ENCODE measurements around the gene PAPOLB.

Gene PAPOLB

DNA sequence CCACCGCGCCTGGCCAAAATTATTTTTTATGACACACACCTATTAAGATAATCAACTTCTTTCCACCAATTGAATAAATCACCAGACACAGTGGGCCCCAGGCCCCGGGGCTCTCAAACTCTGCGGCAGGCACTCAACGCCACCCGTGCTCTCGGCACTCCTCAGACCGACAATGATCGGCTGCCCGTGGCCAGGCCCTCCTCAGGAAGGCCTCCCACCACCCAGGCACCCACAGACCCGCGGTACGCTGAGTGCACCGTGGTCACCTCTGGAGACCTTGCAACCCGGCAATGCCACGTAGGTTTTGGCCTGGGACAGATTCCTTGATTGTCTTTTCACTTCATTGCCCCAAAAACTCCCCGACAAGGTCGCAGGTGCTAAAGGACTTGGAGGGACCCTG is 14.8 kb upstream of the PAPOLB start:
- no peak for TF ChIP-seq ZFX (IDR thresholded peaks at IDR 0.05)
- TF ChIP-seq, protein P1, sequence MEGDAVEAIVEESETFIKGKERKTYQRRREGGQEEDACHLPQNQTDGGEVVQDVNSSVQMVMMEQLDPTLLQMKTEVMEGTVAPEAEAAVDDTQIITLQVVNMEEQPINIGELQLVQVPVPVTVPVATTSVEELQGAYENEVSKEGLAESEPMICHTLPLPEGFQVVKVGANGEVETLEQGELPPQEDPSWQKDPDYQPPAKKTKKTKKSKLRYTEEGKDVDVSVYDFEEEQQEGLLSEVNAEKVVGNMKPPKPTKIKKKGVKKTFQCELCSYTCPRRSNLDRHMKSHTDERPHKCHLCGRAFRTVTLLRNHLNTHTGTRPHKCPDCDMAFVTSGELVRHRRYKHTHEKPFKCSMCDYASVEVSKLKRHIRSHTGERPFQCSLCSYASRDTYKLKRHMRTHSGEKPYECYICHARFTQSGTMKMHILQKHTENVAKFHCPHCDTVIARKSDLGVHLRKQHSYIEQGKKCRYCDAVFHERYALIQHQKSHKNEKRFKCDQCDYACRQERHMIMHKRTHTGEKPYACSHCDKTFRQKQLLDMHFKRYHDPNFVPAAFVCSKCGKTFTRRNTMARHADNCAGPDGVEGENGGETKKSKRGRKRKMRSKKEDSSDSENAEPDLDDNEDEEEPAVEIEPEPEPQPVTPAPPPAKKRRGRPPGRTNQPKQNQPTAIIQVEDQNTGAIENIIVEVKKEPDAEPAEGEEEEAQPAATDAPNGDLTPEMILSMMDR (conservative IDR thresholded peaks at IDR 0.05): no peak
- H3K27ac ChIP-seq: no peak overlapping the region

DNA sequence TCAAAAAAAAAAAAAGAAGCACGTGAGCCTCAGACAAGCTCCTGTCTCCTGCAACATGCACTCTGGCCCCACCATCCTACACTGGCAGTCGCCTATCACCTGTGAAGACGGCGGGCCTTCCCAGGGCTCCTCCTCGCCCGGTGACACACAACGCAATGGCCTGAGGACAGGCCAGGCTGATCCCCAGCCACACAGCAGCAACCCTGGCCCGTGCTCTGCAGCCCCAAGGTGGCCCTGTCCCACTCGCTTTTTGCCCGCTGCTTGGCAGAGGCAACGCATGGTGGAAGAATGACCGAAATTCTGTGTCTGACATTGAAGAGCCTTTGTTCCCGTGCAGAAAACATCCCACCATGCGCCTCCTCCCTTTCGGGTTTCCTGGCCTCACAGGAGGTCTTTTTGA is 13.6 kb upstream of the PAPOLB start:
- H3K27ac ChIP-seq: no peak overlapping the region
- TF ChIP-seq, protein P1 (conservative IDR thresholded peaks at IDR 0.05): no peak
- no peak for TF ChIP-seq ZFX (IDR thresholded peaks at IDR 0.05)

DNA sequence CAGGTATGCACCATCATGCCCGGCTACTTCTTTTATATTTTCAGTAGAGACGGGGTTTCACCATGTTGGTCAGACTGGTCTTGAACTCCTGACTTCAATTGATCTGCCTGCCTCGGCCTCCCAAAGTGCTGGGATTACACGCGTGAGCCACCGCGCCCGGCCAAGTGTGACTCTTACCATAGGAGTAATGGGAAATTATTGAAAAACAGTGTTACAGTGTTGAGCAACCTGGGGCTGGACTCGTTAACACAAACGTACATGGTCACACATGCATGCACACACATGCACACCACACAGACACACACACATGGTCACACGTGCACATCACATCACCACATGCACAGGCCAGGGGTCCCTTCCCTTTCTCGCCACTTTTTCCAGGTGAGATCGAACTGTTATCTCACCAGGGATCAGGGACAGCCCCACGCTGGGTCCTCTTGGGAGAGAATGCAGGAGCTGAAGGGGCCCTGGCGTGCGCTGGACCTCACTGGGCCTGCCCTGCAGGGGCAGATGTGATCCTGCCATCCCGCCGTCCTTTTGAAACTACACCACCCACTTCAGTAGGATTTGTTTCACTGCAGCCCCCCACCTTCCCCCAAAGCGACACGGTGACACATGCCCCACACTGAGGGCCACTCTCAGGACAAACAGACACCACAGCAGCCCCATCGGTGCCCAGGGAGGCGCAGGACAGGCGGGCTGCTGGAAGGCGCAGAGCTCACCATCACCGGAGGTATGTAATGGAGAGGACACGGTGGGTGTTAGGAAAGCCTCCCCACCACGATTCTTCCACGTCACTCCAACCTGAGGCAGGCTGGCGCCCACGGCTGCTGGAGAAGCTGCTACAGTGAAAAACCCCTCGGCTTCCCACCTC is 11.5 kb upstream of the PAPOLB start:
- no peak overlapping the region for H3K27ac ChIP-seq
- TF ChIP-seq ZFX (IDR thresholded peaks at IDR 0.05): no peak
- TF ChIP-seq, protein P1 (conservative IDR thresholded peaks at IDR 0.05): no peak

DNA sequence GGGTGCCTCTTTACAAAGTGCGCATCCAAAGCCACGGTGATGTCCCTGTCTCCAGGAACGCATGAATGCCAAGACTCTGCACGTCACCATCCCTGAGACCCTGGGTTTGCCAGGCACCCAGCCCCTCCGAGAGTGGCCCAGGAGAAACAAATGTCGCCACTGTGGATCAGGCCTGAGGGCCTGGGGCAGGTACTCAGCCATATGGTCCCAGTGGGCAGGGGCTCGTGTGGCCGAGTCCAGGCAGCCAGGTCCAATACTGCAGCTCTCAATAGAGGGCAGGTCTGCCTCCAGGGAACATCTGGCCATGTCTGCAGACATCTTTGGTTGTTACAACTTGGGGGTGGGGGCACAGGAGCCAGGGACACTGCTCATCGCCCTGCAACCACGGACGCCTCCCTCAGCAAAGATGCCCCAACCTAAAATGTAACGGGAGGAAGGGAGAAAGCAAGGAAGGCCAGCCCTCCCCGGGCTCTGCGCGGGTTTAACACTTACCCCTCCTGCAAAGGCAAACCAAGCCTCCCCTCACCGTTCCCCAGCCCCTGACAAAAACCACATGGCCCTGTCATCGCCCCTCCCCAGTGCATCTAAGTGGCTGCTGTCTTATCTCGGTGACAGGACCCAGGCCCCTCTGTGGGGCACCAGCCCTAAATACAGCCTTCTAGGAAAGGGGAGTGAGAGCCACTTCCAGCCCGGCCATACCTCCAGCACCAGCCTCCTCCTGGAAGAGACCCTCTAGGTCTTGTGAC is 10.3 kb upstream of the PAPOLB start:
- H3K27ac ChIP-seq: no peak overlapping the region
- no peak for TF ChIP-seq ZFX (IDR thresholded peaks at IDR 0.05)
- TF ChIP-seq, protein P1 (conservative IDR thresholded peaks at IDR 0.05): no peak

DNA sequence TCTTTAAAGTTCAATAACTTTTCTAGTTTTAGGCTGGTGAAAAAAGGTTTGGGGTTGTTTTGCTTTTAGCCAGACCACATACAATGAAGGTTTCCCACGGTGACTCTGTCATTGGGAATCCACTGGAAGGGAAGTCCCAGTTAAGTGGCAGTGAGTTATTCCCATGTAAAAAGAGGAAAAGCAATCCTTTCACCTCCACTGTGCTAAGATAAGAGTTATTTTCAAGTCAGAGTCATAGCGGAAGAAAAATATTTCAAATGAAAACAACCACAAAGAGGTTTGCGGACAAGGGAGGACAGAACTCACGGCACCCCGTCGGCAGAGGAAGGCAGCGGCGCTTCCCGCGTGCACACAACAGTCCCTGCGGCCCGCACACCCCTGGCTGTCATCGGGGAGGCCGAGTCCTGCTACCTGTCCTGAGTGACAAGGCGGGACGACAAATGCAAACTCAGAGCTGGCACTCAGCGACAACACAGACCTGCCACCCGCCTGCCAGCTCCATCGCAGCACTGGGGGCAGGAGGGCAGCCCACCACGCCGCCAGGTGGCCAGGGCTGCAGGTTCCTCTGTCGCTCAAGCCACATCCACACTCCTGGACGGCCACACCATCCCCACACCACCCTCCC is 9.3 kb upstream of the PAPOLB start:
- TF ChIP-seq, protein P1 (conservative IDR thresholded peaks at IDR 0.05): no peak
- no peak for TF ChIP-seq ZFX (IDR thresholded peaks at IDR 0.05)
- H3K27ac ChIP-seq: no peak overlapping the region

DNA sequence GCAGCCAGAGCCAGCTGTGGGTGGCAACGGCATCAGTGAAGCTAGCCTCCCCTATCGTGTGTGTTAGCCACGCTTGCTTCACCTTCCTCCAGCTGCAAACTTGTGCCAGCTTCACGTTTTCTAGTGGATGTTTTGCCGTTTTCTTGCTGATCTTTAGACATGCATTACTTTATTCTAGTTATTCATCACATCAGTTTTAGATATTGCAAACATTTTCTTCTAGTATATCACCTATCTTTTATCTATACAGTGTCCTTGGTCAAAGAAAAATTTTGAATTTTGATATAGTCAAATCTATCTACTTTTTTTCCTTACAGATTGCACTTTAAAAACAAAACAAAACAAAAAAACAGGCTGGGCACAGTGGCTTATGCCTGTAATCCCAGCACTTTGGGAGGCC is 6.7 kb upstream of the PAPOLB start:
- no peak for TF ChIP-seq ZFX (IDR thresholded peaks at IDR 0.05)
- TF ChIP-seq, protein P1 (conservative IDR thresholded peaks at IDR 0.05): no peak
- no peak overlapping the region for H3K27ac ChIP-seq

Data from C4-2B (cell line).